ENCODE data around the gene TALDO1. TPM values are rescaled to one million over a fixed set of nuclear protein-coding genes. Genes with fewer than 3 reads are reported as not detected.
A peak's percentile ranks its signal among the peaks of the same experiment; 100 is the strongest.

TALDO1 gene
- total and polyA plus RNA-seq, 8 donors = 50.3 to 83.9 (median 74.6) TPM

GRCh38 chr11:763073-763463 is 15.8 kb downstream of the TALDO1 start:
- Histone ChIP-seq H3K4me3 (no peak overlapping the region), H3K36me3 (peaks cover 7 to 30% (median 29%) of the 10 kb centered on the region in 3 donors), H3K27ac (no peak overlapping the region), H3K9me3 (no peaks in the 10 kb centered on the region), H3K27me3 (no peaks in the 10 kb centered on the region), H3K4me1 (no peaks in the 10 kb centered on the region)
- FAIRE-seq (no peak), ATAC-seq (peak; percentile 6 to 73 (median 52)), DNase-seq (peak in 4 of 6 donors; percentile 51 to 87 (median 63))
- intact Hi-C loops (cut with DNase I) = no loop called here
- WGBS, 2 donors = 56 to 57% methylated on average over 14 to 22 of the region's 24 CpGs
- TF ChIP-seq CTCF (IDR thresholded peaks at IDR 0.05) = no peak

GRCh38 chr11:763549-764321 is 16.5 kb downstream of the TALDO1 start:
- ATAC-seq = peak in 1 of 4 donors; percentile 7
- peak in 3 of 6 donors; percentile 34 to 77 (median 60) for DNase-seq
- Histone ChIP-seq H3K9me3 (no peaks in the 10 kb centered on the region), H3K36me3 (peaks cover 7 to 30% (median 29%) of the 10 kb centered on the region in 3 donors), H3K27ac (no peak overlapping the region), H3K4me1 (no peaks in the 10 kb centered on the region), H3K4me3 (no peak overlapping the region), H3K27me3 (no peaks in the 10 kb centered on the region)
- no peak for FAIRE-seq
- no peak for TF ChIP-seq CTCF (IDR thresholded peaks at IDR 0.05)
- 90 to 92% methylated on average over 22 of the region's 22 CpGs for WGBS, 2 donors
- intact Hi-C loops (cut with DNase I) = no loop called here

- Histone ChIP-seq H3K4me3 (no peak overlapping the region), H3K27me3 (no peaks in the 10 kb centered on the region), H3K4me1 (no peaks in the 10 kb centered on the region), H3K36me3 (peaks cover 7 to 29% (median 23%) of the 10 kb centered on the region in 3 donors), H3K27ac (no peak overlapping the region), H3K9me3 (no peaks in the 10 kb centered on the region)
- intact Hi-C loops (cut with DNase I) = no loop called here
- DNase-seq (peak in 2 of 6 donors; percentile 54 to 69), FAIRE-seq (no peak), ATAC-seq (no peak)
- no peak for TF ChIP-seq CTCF (IDR thresholded peaks at IDR 0.05)
- WGBS, 2 donors = 85 to 89% methylated on average over 18 of the region's 18 CpGs
Observed at GRCh38 chr11:764322-765024, 17.2 kb downstream of the TALDO1 start.

- no peaks in the 10 kb centered on the region for H3K4me1 ChIP-seq
- H3K4me3 ChIP-seq = no peak overlapping the region
- no peaks in the 10 kb centered on the region for H3K9me3 ChIP-seq
- peaks cover 5 to 23% (median 20%) of the 10 kb centered on the region in 3 donors for H3K36me3 ChIP-seq
- peak; percentile 15 to 59 (median 44) for TF ChIP-seq CTCF (IDR thresholded peaks at IDR 0.05)
- WGBS, 2 donors = 64 to 75% methylated on average over 19 of the region's 19 CpGs
- DNase-seq (peak in 4 of 6 donors; percentile 67 to 84 (median 68)), ATAC-seq (peak; percentile 47 to 85 (median 62)), FAIRE-seq (no peak)
- no peak overlapping the region for H3K27ac ChIP-seq
- H3K27me3 ChIP-seq = no peaks in the 10 kb centered on the region
- intact Hi-C loops (cut with DNase I) = no loop called here
Observed at GRCh38 chr11:765025-765801, 17.9 kb downstream of the TALDO1 start.

Data from pancreas (tissue), 10 donors.